Fibroblast of lung (primary cell): ENCODE results near the gene APOBR. TPM values are rescaled to one million over a fixed set of nuclear protein-coding genes. Genes with fewer than 3 reads are reported as not detected.
A peak's percentile ranks its signal among the peaks of the same experiment; 100 is the strongest.

ENCODE experiments used
- DNase-seq, 2 donors: peaks; one replicate each; pipeline versions ENCODE4 v3.0.0 to v3.0.0-alpha.2; 2010; ENCODE audit warnings: low read depth in 2 of 2
- H2AFZ ChIP-seq: 2 replicates; pipeline ENCODE4 v1.5.1; 2012; ENCODE audit warnings: low read length, control low read depth, inconsistent platforms
- H3K27ac ChIP-seq: 2 replicates; pipeline ENCODE4 v1.5.1; 2011; ENCODE audit warnings: low read length, control low read depth; ENCODE audit not compliant: insufficient read depth
- H3K27me3 ChIP-seq: 2 replicates; pipeline ENCODE4 v1.5.1; 2011; ENCODE audit warnings: mild to moderate bottlenecking, low read length; ENCODE audit not compliant: control insufficient read depth, insufficient read depth
- H3K36me3 ChIP-seq: 2 replicates; pipeline ENCODE4 v1.5.1; 2011; ENCODE audit warnings: low read length; ENCODE audit not compliant: control insufficient read depth, insufficient read depth
- H3K4me1 ChIP-seq: 2 replicates; pipeline ENCODE4 v1.5.1; 2011; ENCODE audit warnings: low read length; ENCODE audit not compliant: control insufficient read depth, insufficient read depth; ENCODE audit errors: extremely low read depth
- H3K4me2 ChIP-seq: 2 replicates; pipeline ENCODE4 v1.5.1; 2011; ENCODE audit warnings: low read length, control low read depth; ENCODE audit not compliant: insufficient read depth; ENCODE audit errors: extremely low read depth
- H3K4me3 ChIP-seq, 4 experiments: fragments of 200-600 bp in 1 of 4; sonication (generic) in 1 of 4; replicated peaks in 1 of 4; 2 replicates each; pipeline ENCODE4 v1.5.1; 2011 to 2016; ENCODE audit warnings: low read length in 4 of 4, low read depth in 3 of 4, mild to moderate bottlenecking in 3 of 4, control low read depth in 2 of 4, inconsistent platforms in 1 of 4, mixed read lengths in 1 of 4; ENCODE audit not compliant: insufficient read depth in 1 of 4; ENCODE audit errors: control extremely low read depth in 1 of 4
- H3K79me2 ChIP-seq: 2 replicates; pipeline ENCODE4 v1.5.1; 2012; ENCODE audit warnings: mild to moderate bottlenecking, low read length, inconsistent platforms; ENCODE audit not compliant: control insufficient read depth, insufficient read depth
- H3K9ac ChIP-seq: 2 replicates; pipeline ENCODE4 v1.5.1; 2011; ENCODE audit warnings: mild to moderate bottlenecking, low read length, control low read depth; ENCODE audit not compliant: insufficient read depth
- H3K9me3 ChIP-seq: 2 replicates; pipeline ENCODE4 v1.5.1; 2012; ENCODE audit warnings: low read depth, low read length; ENCODE audit not compliant: control insufficient read depth, insufficient read depth
- H4K20me1 ChIP-seq: 2 replicates; pipeline ENCODE4 v1.5.1; 2011; ENCODE audit warnings: low read length; ENCODE audit not compliant: control insufficient read depth, insufficient read depth; ENCODE audit errors: extremely low read depth
- CTCF ChIP-seq, 2 donors: IDR thresholded peaks in 1 of 2; conservative IDR thresholded peaks in 1 of 2; 1 replicate in 1 of 2; 2 replicates in 1 of 2; pipeline ENCODE4 v1.5.1; 2011 to 2012; ENCODE audit warnings: low read length in 2 of 2, control low read depth in 1 of 2, inconsistent platforms in 1 of 2, low read depth in 1 of 2, mild to moderate bottlenecking in 1 of 2
- EZH2 ChIP-seq: IDR thresholded peaks from 2 replicates; pipeline ENCODE4 v1.5.1; 2012; ENCODE audit warnings: low read length, control low read depth, mild to moderate bottlenecking; ENCODE audit errors: missing control alignments
- polyA plus RNA-seq, 2 donors: library from polyadenylated mRNA; depleted of rRNA in 1 of 2; stranded (reverse) in 1 of 2; unstranded in 1 of 2; fragments of >200 nt; gene quantifications; 2 replicates each; pipeline ENCODE4 v1.2.1, GENCODE V29; 2011 to 2012; ENCODE audit warnings: missing spikeins in 1 of 2
- total RNA-seq: library from RNA; depleted of rRNA; stranded (reverse); fragments of >200 nt; gene quantifications from 2 replicates; pipeline ENCODE4 v1.2.1, GENCODE V29; 2014

The APOBR gene
- total and polyA plus RNA-seq, 2 donors (not counting 1 experiment from before 2014, with no cell fraction given): under 0.01 TPM; not detected in 1

GRCh38 chr16:28496844-28497243 lies 2.4 kb downstream of the APOBR start:
- H3K27ac ChIP-seq: no peak overlapping the region
- no peak overlapping the region for H3K4me2 ChIP-seq
- no peaks in the 10 kb centered on the region for H3K9me3 ChIP-seq
- H3K4me3 ChIP-seq: no peak overlapping the region
- H3K27me3 ChIP-seq: peaks cover 2% of the 10 kb centered on the region
- no peaks in the 10 kb centered on the region for H3K79me2 ChIP-seq
- no peak overlapping the region for H3K9ac ChIP-seq
- DNase-seq: no peak
- no peaks in the 10 kb centered on the region for H4K20me1 ChIP-seq
- no peaks in the 10 kb centered on the region for H3K36me3 ChIP-seq
- no peaks in the 10 kb centered on the region for H3K4me1 ChIP-seq
- H2AFZ ChIP-seq: no peak overlapping the region
- TF ChIP-seq CTCF (conservative IDR thresholded peaks at IDR 0.05 in 1 of 2, IDR thresholded peaks at IDR 0.05 in 1 of 2; ENCODE audit: low read depth in 1 of 2, low read length in 2 of 2): no peak
- TF ChIP-seq EZH2: no peak

GRCh38 chr16:28497386-28497785 lies 2.9 kb downstream of the APOBR start:
- peak; percentile 29 for TF ChIP-seq EZH2
- TF ChIP-seq CTCF (conservative IDR thresholded peaks at IDR 0.05 in 1 of 2, IDR thresholded peaks at IDR 0.05 in 1 of 2; ENCODE audit: low read depth in 1 of 2, low read length in 2 of 2): no peak
- Histone ChIP-seq H3K27ac (no peak overlapping the region), H3K9ac (no peak overlapping the region), H3K4me3 (no peak overlapping the region), H3K36me3 (no peaks in the 10 kb centered on the region), H3K9me3 (no peaks in the 10 kb centered on the region), H3K79me2 (no peaks in the 10 kb centered on the region), H3K4me1 (no peaks in the 10 kb centered on the region), H3K4me2 (no peak overlapping the region), H4K20me1 (no peaks in the 10 kb centered on the region), H2AFZ (no peak overlapping the region), H3K27me3 (peaks cover 7% of the 10 kb centered on the region)
- no peak for DNase-seq

DNA sequence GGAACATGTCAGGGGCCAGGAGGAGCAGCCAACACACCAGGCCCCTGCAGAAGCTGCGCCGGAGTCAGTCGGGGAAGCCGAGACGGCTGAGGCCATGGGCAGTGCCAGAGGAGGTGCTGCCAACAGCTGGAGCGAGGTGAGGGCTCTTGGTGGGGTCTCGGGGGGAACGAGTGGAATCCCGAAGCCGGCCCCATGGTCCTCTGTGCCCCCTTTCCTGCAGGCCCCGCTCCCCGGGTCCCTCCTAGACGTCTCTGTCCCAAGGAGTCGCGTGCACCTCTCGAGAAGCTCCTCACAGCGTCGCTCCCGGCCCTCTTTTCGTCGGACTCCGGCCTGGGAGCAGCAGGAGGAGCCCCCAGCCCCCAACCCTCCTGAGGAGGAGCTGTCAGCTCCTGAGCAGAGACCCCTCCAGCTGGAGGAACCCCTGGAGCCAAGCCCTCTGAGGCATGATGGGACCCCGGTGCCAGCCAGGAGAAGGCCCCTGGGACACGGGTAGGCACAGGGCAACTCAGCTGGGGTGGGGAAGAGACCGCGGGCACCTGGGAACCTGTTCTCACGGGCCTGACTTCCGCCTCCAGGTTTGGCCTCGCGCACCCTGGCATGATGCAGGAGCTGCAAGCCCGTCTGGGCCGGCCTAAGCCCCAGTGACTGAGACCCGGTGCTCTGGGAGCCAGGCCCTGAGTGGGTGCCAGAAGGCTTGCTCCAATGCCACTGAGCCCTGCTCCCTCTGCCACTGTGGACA lies 3.6 kb downstream of the APOBR start:
- H3K27me3 ChIP-seq: peaks cover 7% of the 10 kb centered on the region
- no peaks in the 10 kb centered on the region for H3K36me3 ChIP-seq
- no peaks in the 10 kb centered on the region for H4K20me1 ChIP-seq
- H3K4me3 ChIP-seq: no peak overlapping the region
- no peak overlapping the region for H3K4me2 ChIP-seq
- no peaks in the 10 kb centered on the region for H3K4me1 ChIP-seq
- H3K9ac ChIP-seq: no peak overlapping the region
- no peak for DNase-seq
- H3K79me2 ChIP-seq: no peaks in the 10 kb centered on the region
- H3K27ac ChIP-seq: no peak overlapping the region
- no peak overlapping the region for H2AFZ ChIP-seq
- TF ChIP-seq EZH2: no peak
- no peaks in the 10 kb centered on the region for H3K9me3 ChIP-seq
